ENCODE measurements around the gene UBTD1.

DNA sequence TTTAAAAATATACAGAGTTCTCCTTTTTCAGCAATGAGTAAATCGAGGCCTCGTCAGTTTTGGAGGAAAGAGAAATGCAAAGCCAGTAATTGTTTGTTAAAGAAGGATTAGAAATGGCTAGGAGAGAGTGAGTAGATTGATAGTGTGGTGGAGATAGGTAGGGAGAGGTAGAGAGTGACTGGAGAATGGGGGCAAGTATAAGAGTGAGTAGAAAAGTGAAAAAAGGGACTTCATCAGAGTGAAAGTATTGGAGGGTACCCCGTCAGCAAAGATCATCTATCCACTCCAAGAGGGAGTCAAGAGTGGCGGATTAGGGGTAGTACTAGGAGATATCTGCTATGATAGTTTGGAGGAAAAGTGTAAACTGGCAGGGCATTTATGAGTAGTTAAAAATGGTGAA, 64.6 kb downstream of the UBTD1 start:
- no peak for TF ChIP-seq SUZ12 (IDR thresholded peaks at IDR 0.05; ENCODE audit: extremely low read depth, insufficient read depth, insufficient read length)
- TF ChIP-seq YY1 (IDR thresholded peaks at IDR 0.05; ENCODE audit: insufficient read depth, insufficient read length): no peak
